NCI-H460 (cell line): ENCODE results near the gene LTBP1. TPM values are rescaled to one million over a fixed set of nuclear protein-coding genes. Genes with fewer than 3 reads are reported as not detected.
"Not testable (repeated sequence)": the region's sequence is repeated elsewhere in the genome, so short reads cannot be mapped to it uniquely, and the experiment has no call there.

ENCODE experiments used
- DNase-seq: peaks from one replicate; pipeline ENCODE4 v3.0.0-alpha.2; 2016; ENCODE audit warnings: low read depth; ENCODE audit errors: extremely low read depth
- total RNA-seq: library from RNA; depleted of rRNA; stranded (reverse); fragments of >200 nt; shearing (Covaris generic); gene quantifications from 2 replicates; pipeline ENCODE4 v1.2.3, GENCODE V29; 2014

Gene LTBP1
- total RNA-seq, 1 experiment from 2014 or later = 1.2 TPM

GRCh38 chr2:33214436-33214835 is 267.7 kb downstream of the LTBP1 start:
- DNase-seq = no peak

- DNase-seq = no peak
Measured at GRCh38 chr2:33214857-33215256, 268.1 kb downstream of the LTBP1 start.

- no peak for DNase-seq
Measured at GRCh38 chr2:33215299-33215698, 268.5 kb downstream of the LTBP1 start.

- no peak for DNase-seq
Measured at GRCh38 chr2:33215983-33216382, 269.2 kb downstream of the LTBP1 start.

- no peak for DNase-seq
Measured at GRCh38 chr2:33216508-33217182, 269.9 kb downstream of the LTBP1 start.

GRCh38 chr2:33217406-33217805 is 270.7 kb downstream of the LTBP1 start:
- no peak for DNase-seq

- no peak for DNase-seq
Measured at GRCh38 chr2:33219114-33219513, 272.4 kb downstream of the LTBP1 start.

GRCh38 chr2:33219850-33220275 is 273.1 kb downstream of the LTBP1 start:
- peak; percentile 59 for DNase-seq

GRCh38 chr2:33220533-33220932 is 273.8 kb downstream of the LTBP1 start:
- no peak for DNase-seq

- DNase-seq = no peak
Measured at GRCh38 chr2:33221046-33221784, 274.5 kb downstream of the LTBP1 start.

- no peak for DNase-seq
Measured at GRCh38 chr2:33222309-33222708, 275.6 kb downstream of the LTBP1 start.

GRCh38 chr2:33223856-33224255 is 277.1 kb downstream of the LTBP1 start:
- DNase-seq = no peak

- DNase-seq = no peak
Measured at GRCh38 chr2:33225350-33225749, 278.6 kb downstream of the LTBP1 start.

- no peak for DNase-seq
Measured at GRCh38 chr2:33226546-33226945, 279.8 kb downstream of the LTBP1 start.

- no peak for DNase-seq
Measured at GRCh38 chr2:33229646-33230045, 282.9 kb downstream of the LTBP1 start.

GRCh38 chr2:33230195-33230594 is 283.4 kb downstream of the LTBP1 start:
- DNase-seq = no peak

- no peak for DNase-seq
Measured at GRCh38 chr2:33230842-33231241, 284.1 kb downstream of the LTBP1 start.

GRCh38 chr2:33235559-33235958 is 288.8 kb downstream of the LTBP1 start:
- not testable (repeated sequence) for DNase-seq

- peak; percentile 20 for DNase-seq
Measured at GRCh38 chr2:33236482-33237385, 290.0 kb downstream of the LTBP1 start.

- peak; percentile 38 for DNase-seq
Measured at GRCh38 chr2:33238111-33238510, 291.4 kb downstream of the LTBP1 start.

- DNase-seq = no peak
Measured at GRCh38 chr2:33240178-33240577, 293.4 kb downstream of the LTBP1 start.
